AG09319 (cell line): ENCODE measurements around the gene CYP24A1.

Experiments used
- DNase-seq: peaks from one replicate; pipeline ENCODE4 v3.0.0-alpha.2; 2010; ENCODE audit warnings: low read depth; ENCODE audit errors: extremely low read depth
- CTCF ChIP-seq: IDR thresholded peaks from 2 replicates; pipeline ENCODE4 v1.5.1; 2011; ENCODE audit warnings: low read depth, mild to moderate bottlenecking, inconsistent platforms, low read length, moderate library complexity

The CYP24A1 gene

DNA sequence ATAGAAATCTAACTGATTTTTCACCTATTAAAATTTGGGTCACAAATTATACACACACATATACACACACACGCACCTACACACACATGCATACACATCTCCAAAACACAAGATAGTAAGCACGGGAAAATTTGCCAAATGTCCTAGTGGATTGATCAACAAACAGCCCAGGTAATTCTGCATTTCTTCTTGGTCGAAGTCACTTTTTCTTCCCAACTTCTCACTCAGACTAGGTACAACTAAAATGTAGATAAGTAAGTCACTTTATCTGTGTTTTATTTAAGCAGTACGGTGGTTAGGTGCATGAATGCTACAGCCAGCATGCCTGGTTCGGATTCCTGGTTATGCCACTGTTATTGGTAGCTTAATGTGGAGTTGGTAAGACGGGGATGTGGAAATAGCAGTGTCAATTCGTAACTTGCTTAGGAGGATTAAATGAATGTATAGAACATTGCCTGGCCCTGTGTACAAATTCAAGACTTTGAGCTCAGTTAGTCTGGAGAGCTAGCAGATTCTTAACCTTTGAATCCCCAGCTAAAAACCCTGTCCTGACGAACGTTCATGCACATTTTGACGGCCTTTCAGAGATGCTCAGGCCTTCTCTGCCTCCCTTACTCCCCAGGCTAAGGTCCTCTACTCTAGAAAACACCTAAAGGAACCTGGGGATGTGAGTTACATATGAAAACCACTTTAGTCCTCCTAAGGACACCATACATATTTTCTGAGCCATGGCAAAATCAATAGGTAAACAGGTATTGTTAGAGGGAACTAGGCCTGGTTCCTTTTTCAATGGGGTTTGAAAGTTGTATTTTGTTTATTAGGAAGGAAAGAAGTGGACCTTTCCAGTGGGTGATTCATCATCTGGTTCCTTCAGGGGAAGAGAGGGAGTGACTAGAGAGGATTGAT lies 50.9 kb downstream of the CYP24A1 start:
- DNase-seq = no peak
- TF ChIP-seq CTCF = no peak

GRCh38 chr20:54122189-54122588 lies 51.6 kb downstream of the CYP24A1 start:
- TF ChIP-seq CTCF = no peak
- no peak for DNase-seq

- DNase-seq = no peak
- TF ChIP-seq CTCF = no peak
Observed at GRCh38 chr20:54119744-54120143, 54.0 kb downstream of the CYP24A1 start.

- DNase-seq = no peak
Observed at GRCh38 chr20:54118220-54119001, 55.4 kb downstream of the CYP24A1 start.

GRCh38 chr20:54116550-54117235 lies 57.1 kb downstream of the CYP24A1 start:
- TF ChIP-seq CTCF = no peak
- no peak for DNase-seq

More at GRCh38 chr20:54118220-54119001, 55.4 kb downstream of the CYP24A1 start:
- no peak for TF ChIP-seq CTCF

- no peak for TF ChIP-seq CTCF
- DNase-seq = no peak
Observed at GRCh38 chr20:54115172-54115854, 58.5 kb downstream of the CYP24A1 start.
